Testis (tissue), 2 donors: ENCODE results near the gene LAMA1.

Source experiments
- POLR2A ChIP-seq: fragments of 450-650 bp; IDR thresholded peaks from one replicate; pipeline ENCODE4 v1.6.1; 2017; ENCODE audit warnings: antibody characterized with exemption, mild to moderate bottlenecking, moderate library complexity
- TF ChIP-seq, protein P1 (sequence below), 3 experiments: fragments of 450-650 bp in 2 of 3; fragments of 200-600 bp in 1 of 3; sonication (generic) in 1 of 3; IDR thresholded peaks; one replicate each; pipeline ENCODE4 v1.5.1; 2016 to 2019; ENCODE audit warnings: antibody characterized with exemption in 3 of 3, mild to moderate bottlenecking in 2 of 3, moderate library complexity in 1 of 3

DNA sequence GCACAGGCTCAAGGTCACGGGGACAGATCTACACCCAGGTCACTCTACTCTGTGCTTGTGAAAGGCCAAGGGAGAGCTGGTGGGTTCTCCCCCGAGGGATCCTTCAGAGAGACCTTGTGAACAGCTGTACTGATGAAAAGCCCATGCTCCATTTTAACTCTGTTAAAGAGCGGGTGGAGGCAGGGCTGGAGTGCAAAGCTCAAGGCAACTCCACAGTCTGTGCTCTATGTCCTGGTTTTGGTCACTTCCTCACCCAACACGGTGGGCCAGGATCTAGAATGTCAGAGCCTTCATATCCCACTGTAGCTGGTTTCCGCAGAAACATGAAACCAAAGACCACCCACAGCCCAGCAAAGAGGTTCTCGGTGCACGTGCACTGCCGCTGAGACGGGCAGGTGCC, 177.1 kb downstream of the LAMA1 start:
- TF ChIP-seq, protein P1, sequence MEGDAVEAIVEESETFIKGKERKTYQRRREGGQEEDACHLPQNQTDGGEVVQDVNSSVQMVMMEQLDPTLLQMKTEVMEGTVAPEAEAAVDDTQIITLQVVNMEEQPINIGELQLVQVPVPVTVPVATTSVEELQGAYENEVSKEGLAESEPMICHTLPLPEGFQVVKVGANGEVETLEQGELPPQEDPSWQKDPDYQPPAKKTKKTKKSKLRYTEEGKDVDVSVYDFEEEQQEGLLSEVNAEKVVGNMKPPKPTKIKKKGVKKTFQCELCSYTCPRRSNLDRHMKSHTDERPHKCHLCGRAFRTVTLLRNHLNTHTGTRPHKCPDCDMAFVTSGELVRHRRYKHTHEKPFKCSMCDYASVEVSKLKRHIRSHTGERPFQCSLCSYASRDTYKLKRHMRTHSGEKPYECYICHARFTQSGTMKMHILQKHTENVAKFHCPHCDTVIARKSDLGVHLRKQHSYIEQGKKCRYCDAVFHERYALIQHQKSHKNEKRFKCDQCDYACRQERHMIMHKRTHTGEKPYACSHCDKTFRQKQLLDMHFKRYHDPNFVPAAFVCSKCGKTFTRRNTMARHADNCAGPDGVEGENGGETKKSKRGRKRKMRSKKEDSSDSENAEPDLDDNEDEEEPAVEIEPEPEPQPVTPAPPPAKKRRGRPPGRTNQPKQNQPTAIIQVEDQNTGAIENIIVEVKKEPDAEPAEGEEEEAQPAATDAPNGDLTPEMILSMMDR (IDR thresholded peaks at IDR 0.05) = no peak
- no peak for TF ChIP-seq POLR2A
